ENCODE data around the gene SOAT2.

GRCh38 chr12:53115112-53115890, 12.0 kb downstream of the SOAT2 start:
- no peak for TF ChIP-seq MAX (IDR thresholded peaks at IDR 0.05; ENCODE audit: insufficient read depth, insufficient read length)
- TF ChIP-seq MYC (IDR thresholded peaks at IDR 0.05; ENCODE audit: low read depth, low read length): no peak
- no peak for TF ChIP-seq CTCF (IDR thresholded peaks at IDR 0.05; ENCODE audit: extremely low read depth in 1 of 2, insufficient read depth in 1 of 2, low read depth in 1 of 2, low read length in 2 of 2)
- TF ChIP-seq EZH2 (IDR thresholded peaks at IDR 0.05; ENCODE audit: borderline replicate concordance, low read depth, low read length, severe bottlenecking): no peak
- TF ChIP-seq POLR2A (IDR thresholded peaks at IDR 0.05; ENCODE audit: low read depth, low read length): no peak
- no peak for TF ChIP-seq POLR2AphosphoS5 (IDR thresholded peaks at IDR 0.05; ENCODE audit: insufficient read depth, low read depth, low read length)
- TF ChIP-seq GATA2 (IDR thresholded peaks at IDR 0.05; ENCODE audit: insufficient read depth, insufficient read length, low read depth, low read length): no peak
- no peak for TF ChIP-seq JUN (IDR thresholded peaks at IDR 0.05; ENCODE audit: borderline replicate concordance, insufficient read depth, insufficient read length, low read depth)
- TF ChIP-seq FOS (IDR thresholded peaks at IDR 0.05; ENCODE audit: borderline replicate concordance, insufficient read depth, low read length): no peak

Data from endothelial cell of umbilical vein (primary cell).